Measurements from ENCODE around the gene PRKCZ. TPM values are rescaled to one million over a fixed set of nuclear protein-coding genes. Genes with fewer than 3 reads are reported as not detected.

Gene PRKCZ
- total and polyA plus RNA-seq, 9 of the 15 experiments (the other 6 are each of a cell fraction or from before 2014, with no cell fraction given): 0.07 to 3.1 (median 1.3) TPM

- TF ChIP-seq, protein P1, sequence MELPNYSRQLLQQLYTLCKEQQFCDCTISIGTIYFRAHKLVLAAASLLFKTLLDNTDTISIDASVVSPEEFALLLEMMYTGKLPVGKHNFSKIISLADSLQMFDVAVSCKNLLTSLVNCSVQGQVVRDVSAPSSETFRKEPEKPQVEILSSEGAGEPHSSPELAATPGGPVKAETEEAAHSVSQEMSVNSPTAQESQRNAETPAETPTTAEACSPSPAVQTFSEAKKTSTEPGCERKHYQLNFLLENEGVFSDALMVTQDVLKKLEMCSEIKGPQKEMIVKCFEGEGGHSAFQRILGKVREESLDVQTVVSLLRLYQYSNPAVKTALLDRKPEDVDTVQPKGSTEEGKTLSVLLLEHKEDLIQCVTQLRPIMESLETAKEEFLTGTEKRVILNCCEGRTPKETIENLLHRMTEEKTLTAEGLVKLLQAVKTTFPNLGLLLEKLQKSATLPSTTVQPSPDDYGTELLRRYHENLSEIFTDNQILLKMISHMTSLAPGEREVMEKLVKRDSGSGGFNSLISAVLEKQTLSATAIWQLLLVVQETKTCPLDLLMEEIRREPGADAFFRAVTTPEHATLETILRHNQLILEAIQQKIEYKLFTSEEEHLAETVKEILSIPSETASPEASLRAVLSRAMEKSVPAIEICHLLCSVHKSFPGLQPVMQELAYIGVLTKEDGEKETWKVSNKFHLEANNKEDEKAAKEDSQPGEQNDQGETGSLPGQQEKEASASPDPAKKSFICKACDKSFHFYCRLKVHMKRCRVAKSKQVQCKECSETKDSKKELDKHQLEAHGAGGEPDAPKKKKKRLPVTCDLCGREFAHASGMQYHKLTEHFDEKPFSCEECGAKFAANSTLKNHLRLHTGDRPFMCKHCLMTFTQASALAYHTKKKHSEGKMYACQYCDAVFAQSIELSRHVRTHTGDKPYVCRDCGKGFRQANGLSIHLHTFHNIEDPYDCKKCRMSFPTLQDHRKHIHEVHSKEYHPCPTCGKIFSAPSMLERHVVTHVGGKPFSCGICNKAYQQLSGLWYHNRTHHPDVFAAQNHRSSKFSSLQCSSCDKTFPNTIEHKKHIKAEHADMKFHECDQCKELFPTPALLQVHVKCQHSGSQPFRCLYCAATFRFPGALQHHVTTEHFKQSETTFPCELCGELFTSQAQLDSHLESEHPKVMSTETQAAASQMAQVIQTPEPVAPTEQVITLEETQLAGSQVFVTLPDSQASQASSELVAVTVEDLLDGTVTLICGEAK (IDR thresholded peaks at IDR 0.05): peak; percentile 30; the same call in 1 of the 2 replicates
- TF ChIP-seq, protein P1 (CRISPR knock-in tag; IDR thresholded peaks at IDR 0.05): no peak
- TF ChIP-seq GTF2E2 (tag; IDR thresholded peaks at IDR 0.05): no peak
- peak; percentile 53; the same call in 1 of the 2 replicates for TF ChIP-seq CTBP1 (IDR thresholded peaks at IDR 0.05; ENCODE audit: borderline replicate concordance)
- no peak for TF ChIP-seq BCOR (IDR thresholded peaks at IDR 0.05)
- peak; percentile 52; the same call in 1 of the 2 replicates for TF ChIP-seq POLR2G (IDR thresholded peaks at IDR 0.05; ENCODE audit: low read depth, low read length)
- peak; percentile 44; the same call in 1 of the 2 replicates for TF ChIP-seq SAFB (IDR thresholded peaks at IDR 0.05; ENCODE audit: borderline replicate concordance, low read depth, low read length)
- TF ChIP-seq BHLHE40 (IDR thresholded peaks at IDR 0.05; ENCODE audit: low read length): peak; percentile 44
- peak; percentile 84; the same call in 1 of the 2 replicates for TF ChIP-seq ZBTB9 (CRISPR knock-in tag; IDR thresholded peaks at IDR 0.05)
- peak; percentile 58; the same call in 1 of the 2 replicates for TF ChIP-seq ZNF589 (CRISPR knock-in tag; IDR thresholded peaks at IDR 0.05; ENCODE audit: low read depth)
- peak; percentile 27 to 53; a peak in 2 of 4 replicates for TF ChIP-seq NRF1 (conservative IDR thresholded peaks at IDR 0.05 in 1 of 2, IDR thresholded peaks at IDR 0.05 in 1 of 2)
- TF ChIP-seq NR2C2 (CRISPR knock-in tag; IDR thresholded peaks at IDR 0.05): no peak
- no peak for TF ChIP-seq NR2C2 (tag; IDR thresholded peaks at IDR 0.05)
- TF ChIP-seq RBFOX2 (IDR thresholded peaks at IDR 0.05; ENCODE audit: low read depth, low read length): peak; percentile 61
- TF ChIP-seq SIN3B (IDR thresholded peaks at IDR 0.05; ENCODE audit: low read depth): no peak
Observed at GRCh38 chr1:2230781-2231531, 180.7 kb downstream of the PRKCZ start (continued).
